WI38 (cell line): Measurements from ENCODE around the gene CSK.
A peak's percentile ranks its signal among the peaks of the same experiment; 100 is the strongest.

Experiments used
- H3K4me3 ChIP-seq: 2 replicates; pipeline ENCODE4 v1.5.1; 2011; ENCODE audit warnings: low read depth, mild to moderate bottlenecking, control low read depth, low read length
- TF ChIP-seq, protein P1 (sequence below): IDR thresholded peaks from 2 replicates; pipeline ENCODE4 v1.5.1; 2012; ENCODE audit warnings: low read depth, mild to moderate bottlenecking, control low read depth, low read length

The CSK gene

DNA sequence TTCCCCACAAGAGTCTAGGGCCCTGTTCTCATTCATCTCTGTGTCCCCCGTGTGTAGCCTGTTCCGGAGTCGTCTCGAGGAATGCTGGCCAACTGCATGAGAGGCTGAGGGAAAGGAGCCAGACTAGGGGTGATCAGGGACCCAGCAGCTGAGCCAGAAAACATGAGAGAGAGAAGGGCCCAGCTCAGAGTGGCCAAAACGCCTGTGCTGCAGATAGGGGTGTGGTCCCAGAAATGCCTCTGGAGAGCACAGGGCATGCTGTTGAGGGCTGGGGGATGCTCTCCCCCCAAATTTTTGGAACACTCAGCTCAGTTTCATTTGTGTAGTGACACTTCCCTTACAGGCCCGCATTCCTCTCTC is 19.1 kb upstream of the CSK start:
- TF ChIP-seq, protein P1, sequence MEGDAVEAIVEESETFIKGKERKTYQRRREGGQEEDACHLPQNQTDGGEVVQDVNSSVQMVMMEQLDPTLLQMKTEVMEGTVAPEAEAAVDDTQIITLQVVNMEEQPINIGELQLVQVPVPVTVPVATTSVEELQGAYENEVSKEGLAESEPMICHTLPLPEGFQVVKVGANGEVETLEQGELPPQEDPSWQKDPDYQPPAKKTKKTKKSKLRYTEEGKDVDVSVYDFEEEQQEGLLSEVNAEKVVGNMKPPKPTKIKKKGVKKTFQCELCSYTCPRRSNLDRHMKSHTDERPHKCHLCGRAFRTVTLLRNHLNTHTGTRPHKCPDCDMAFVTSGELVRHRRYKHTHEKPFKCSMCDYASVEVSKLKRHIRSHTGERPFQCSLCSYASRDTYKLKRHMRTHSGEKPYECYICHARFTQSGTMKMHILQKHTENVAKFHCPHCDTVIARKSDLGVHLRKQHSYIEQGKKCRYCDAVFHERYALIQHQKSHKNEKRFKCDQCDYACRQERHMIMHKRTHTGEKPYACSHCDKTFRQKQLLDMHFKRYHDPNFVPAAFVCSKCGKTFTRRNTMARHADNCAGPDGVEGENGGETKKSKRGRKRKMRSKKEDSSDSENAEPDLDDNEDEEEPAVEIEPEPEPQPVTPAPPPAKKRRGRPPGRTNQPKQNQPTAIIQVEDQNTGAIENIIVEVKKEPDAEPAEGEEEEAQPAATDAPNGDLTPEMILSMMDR = no peak
- no peak overlapping the region for H3K4me3 ChIP-seq

DNA sequence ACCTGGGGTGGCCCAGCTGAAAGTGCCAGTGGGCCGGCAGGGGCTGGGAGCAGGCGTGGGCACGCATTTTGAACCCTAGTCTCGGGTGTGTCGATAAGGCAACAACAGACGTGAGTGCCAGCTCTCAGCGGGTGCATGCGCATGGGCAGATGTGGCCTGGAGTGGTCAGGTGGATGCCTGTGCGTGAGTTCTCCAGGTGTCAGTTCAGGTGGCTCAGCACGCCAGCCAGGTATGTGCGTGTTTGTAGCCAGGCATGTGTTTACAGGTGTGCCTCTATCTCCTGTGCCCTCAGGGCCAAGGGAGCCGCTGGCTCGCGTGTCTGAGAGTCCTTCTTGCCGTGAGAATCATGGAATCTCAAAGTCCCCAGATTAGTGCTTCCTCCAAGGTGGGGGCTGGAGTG is 18.5 kb upstream of the CSK start:
- no peak overlapping the region for H3K4me3 ChIP-seq
- TF ChIP-seq, protein P1 = no peak

DNA sequence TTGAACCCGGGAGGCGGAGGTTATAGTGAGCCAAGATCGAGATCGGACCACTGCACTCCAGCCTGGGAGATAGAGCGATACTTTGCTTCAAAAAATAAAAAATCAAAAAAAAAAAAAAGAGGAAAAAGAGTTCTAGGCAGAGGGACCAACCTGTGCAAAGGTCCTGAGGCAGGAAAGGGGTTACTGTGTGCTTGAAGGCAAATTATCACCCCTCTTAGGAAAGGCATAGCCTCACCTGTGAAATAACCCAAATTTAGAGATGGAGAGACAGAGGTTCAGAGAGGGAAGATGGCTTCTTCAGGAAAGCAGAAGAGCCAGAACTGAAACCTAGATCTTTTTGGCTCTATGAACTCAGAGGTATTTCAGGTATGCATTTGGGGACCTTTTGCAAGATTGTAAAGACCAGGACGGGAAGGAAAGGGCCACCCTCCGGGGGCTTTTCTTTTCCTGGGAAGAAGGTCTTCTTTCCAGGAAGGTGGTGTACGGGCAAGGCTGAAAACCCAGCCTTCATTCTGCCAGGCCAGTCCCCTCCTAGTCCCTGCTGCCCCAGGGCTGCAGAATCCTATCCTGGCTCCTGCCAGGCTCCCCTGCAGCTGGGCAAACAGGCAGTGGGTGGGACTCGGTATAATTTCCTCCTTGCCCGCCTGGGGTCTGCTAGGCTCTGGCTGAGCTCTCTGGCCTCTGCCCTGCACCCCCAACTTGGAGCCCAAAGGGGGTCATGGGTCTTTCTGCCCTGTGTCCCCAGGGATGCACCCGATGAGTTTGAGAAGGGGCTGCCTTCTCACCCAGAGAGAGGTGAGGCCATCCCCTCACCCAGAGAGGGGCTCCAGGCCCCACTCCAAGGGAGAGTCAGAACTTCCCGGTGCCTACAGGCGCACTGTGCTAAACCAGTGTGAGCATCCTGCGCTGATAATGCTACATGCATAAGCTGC is 14.4 kb upstream of the CSK start:
- TF ChIP-seq, protein P1 = no peak
- H3K4me3 ChIP-seq = no peak overlapping the region

DNA sequence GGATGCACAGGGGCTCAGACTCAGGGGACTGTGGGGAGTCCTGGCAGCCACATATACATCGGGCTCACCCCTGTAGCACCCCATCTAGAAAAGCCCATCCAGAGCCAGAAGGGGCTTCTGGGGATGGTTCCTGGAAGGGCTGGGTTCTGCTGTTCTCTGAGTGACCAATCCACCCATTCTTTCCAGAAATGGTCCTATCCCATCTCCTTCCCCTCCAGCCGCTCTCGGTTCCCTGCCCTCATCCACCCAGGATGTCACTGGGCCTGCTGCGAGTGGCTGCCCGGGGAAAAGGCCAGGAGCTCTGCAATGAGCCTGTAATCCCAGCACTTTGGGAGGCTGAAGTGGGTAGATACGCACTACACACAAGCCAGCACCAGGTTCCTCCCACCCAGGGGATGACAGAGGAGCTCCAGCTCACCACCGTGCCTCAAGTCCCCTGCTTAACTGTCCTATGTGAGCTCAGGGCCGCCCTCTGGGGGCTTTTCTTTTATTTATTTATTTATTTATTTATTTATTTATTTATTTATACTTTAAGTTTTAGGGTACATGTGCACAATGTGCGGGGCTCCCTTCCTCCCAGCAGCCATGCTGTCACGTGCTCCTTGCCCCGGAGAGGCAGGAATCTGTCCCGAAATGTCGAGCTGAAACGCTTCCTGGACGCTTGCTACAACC is 13.6 kb upstream of the CSK start:
- TF ChIP-seq, protein P1 = no peak
- no peak overlapping the region for H3K4me3 ChIP-seq

DNA sequence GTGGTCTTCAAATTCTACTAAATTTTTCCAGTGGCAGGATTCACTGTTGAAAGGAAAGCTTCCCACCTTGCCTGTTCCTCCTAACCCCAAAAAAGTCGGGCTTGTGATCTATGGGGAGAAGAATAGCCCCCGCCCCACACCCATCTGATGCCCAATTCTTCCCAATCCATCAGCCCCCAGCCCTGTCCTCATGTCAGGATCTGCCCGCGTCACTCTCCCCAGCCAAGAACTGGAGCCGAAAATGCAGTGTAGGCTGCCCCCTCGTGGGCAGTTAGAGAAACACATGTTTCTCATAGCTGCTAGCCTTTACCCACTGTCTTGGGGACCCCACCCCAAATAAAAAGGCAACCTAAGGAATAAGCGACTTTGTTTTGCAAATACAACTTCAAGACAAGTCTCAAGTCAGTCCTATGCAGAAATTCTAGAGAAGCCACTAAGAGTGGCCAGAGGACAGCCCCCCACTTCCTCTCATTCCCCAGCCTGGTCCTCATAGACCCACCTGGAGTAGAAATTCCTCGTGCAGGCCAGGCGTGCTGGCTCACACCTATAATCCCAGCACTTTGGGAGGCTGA is 13.0 kb upstream of the CSK start:
- H3K4me3 ChIP-seq = no peak overlapping the region
- TF ChIP-seq, protein P1 = peak; percentile 67

DNA sequence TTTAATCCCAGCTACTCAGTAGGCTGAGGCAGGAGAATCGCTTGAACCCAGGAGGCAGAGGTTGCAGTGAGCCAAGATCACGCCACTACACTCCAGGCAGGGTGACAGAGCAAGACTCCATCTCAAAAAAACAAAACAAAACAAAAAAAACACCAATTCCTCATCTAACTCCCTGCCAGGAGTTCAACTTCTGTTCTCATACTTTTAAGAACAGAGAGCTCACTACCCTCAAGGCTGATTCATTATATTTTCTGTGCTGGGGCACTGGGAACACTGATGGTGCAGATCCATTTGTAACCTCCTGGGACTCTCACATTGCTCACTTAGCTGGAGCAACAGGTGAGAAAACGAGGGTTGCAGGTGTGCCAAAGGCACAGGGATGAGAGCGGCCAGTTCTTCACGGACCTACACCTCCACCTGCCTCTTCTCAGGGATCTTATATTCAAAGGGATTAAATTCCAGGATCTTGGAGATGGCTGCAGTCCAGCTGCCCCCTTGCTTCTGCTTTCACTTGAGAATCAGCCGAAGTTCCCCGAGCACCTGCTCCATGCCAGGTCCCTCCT is 12.3 kb upstream of the CSK start:
- TF ChIP-seq, protein P1 = no peak
- H3K4me3 ChIP-seq = no peak overlapping the region
